Liver (tissue), 9 donors: ENCODE measurements around the gene ERGIC1. TPM values are rescaled to one million over a fixed set of nuclear protein-coding genes. Genes with fewer than 3 reads are reported as not detected.

ENCODE experiments used
- DNase-seq: peaks from one replicate; pipeline ENCODE4 v3.0.0-alpha.2; 2017; ENCODE audit warnings: low spot score
- H3K27ac ChIP-seq, 2 donors: one replicate each; pipeline ENCODE4 v1.7.0; 2013; ENCODE audit warnings: inconsistent platforms in 2 of 2, low read length in 2 of 2, control low read depth in 1 of 2, low read depth in 1 of 2, mild to moderate bottlenecking in 1 of 2
- H3K27me3 ChIP-seq, 4 donors: one replicate each; pipeline versions ENCODE4 v1.6.1 to v1.7.0; 2013; ENCODE audit warnings: low read length in 3 of 4, inconsistent platforms in 1 of 4, mild to moderate bottlenecking in 1 of 4, moderate library complexity in 1 of 4; ENCODE audit not compliant: control insufficient read depth in 4 of 4, insufficient read depth in 4 of 4
- H3K36me3 ChIP-seq, 4 donors: one replicate each; pipeline versions ENCODE4 v1.6.1 to v1.7.0; 2013; ENCODE audit warnings: low read length in 3 of 4, mild to moderate bottlenecking in 3 of 4, low read depth in 1 of 4, moderate library complexity in 1 of 4; ENCODE audit not compliant: control insufficient read depth in 4 of 4, insufficient read depth in 3 of 4
- H3K4me1 ChIP-seq, 4 donors: one replicate each; pipeline versions ENCODE4 v1.6.1 to v1.7.0; 2013; ENCODE audit warnings: low read length in 3 of 4, mild to moderate bottlenecking in 3 of 4, moderate library complexity in 1 of 4; ENCODE audit not compliant: control insufficient read depth in 4 of 4, insufficient read depth in 4 of 4
- H3K4me3 ChIP-seq, 3 donors: one replicate each; pipeline versions ENCODE4 v1.6.1 to v1.7.0; 2013; ENCODE audit warnings: low read length in 3 of 3, control low read depth in 1 of 3, low read depth in 1 of 3, mild to moderate bottlenecking in 1 of 3
- H3K9ac ChIP-seq, 2 donors: one replicate each; pipeline ENCODE4 v1.7.0; 2013; ENCODE audit warnings: low read length in 2 of 2, mild to moderate bottlenecking in 2 of 2, moderate library complexity in 2 of 2, control low read depth in 1 of 2, low read depth in 1 of 2
- H3K9me3 ChIP-seq, 4 donors: one replicate each; pipeline versions ENCODE4 v1.6.1 to v1.7.0; 2013; ENCODE audit warnings: low read length in 3 of 4; ENCODE audit not compliant: control insufficient read depth in 4 of 4
- GABPA ChIP-seq, 2 donors: IDR thresholded peaks in 1 of 2; conservative IDR thresholded peaks in 1 of 2; 2 replicates each; pipeline ENCODE4 v1.6.1; 2016; ENCODE audit warnings: antibody characterized with exemption in 2 of 2, mild to moderate bottlenecking in 1 of 2, moderate library complexity in 1 of 2
- HNF4A ChIP-seq, 2 donors: conservative IDR thresholded peaks; 2 replicates each; pipeline ENCODE4 v1.6.1; 2016; ENCODE audit warnings: antibody characterized with exemption in 2 of 2, mild to moderate bottlenecking in 2 of 2
- HNF4G ChIP-seq: IDR thresholded peaks from 2 replicates; pipeline ENCODE4 v1.6.1; 2016; ENCODE audit warnings: antibody characterized with exemption
- MAX ChIP-seq: IDR thresholded peaks from 2 replicates; pipeline ENCODE4 v1.6.1; 2016; ENCODE audit warnings: antibody characterized with exemption
- RAD21 ChIP-seq, 2 donors: IDR thresholded peaks; 2 replicates each; pipeline ENCODE4 v1.6.1; 2016; ENCODE audit warnings: antibody characterized with exemption in 2 of 2, mild to moderate bottlenecking in 2 of 2
- REST ChIP-seq: IDR thresholded peaks from 2 replicates; pipeline ENCODE4 v1.6.1; 2016; ENCODE audit warnings: antibody characterized with exemption, mild to moderate bottlenecking
- SP1 ChIP-seq: IDR thresholded peaks from 2 replicates; pipeline ENCODE4 v1.6.1; 2018; ENCODE audit warnings: antibody characterized with exemption, mild to moderate bottlenecking
- ZBTB33 ChIP-seq: IDR thresholded peaks from 2 replicates; pipeline ENCODE4 v1.6.1; 2016; ENCODE audit warnings: antibody characterized with exemption
- WGBS: extraction: QIAGEN DNeasy Blood & Tissue Kit; methylation state at CpG from one replicate; pipeline ENCODE4 v1.1.7; 2013; 5-methylcytosine and 5-hydroxymethylcytosine counted together
- polyA plus RNA-seq, 2 donors: library from polyadenylated mRNA; stranded (reverse) in 1 of 2; unstranded in 1 of 2; fragments of 200-250 nt in 1 of 2; fragments of >200 nt in 1 of 2; fragmentation: Nextera tagmentation in 1 of 2; extraction: Ambion mirVana in 1 of 2; gene quantifications; one replicate each; pipeline versions ENCODE4 v1.2.1 to v1.2.3, GENCODE V29; 2013 to 2015
- total RNA-seq, 2 donors: library from RNA; depleted of rRNA; stranded (reverse); fragments of >200 nt; gene quantifications; one replicate each; pipeline ENCODE4 v1.2.3, GENCODE V29; 2014
- donor health status: healthy.
- donor health status: healthy.
- donor health status: healthy.
- donor health status: healthy.
- donor health status: healthy.

Gene ERGIC1
- total and polyA plus RNA-seq, 4 donors: 45.4 to 155 (median 101) TPM

- Histone ChIP-seq H3K27ac (no peak overlapping the region), H3K36me3 (no peaks in the 10 kb centered on the region), H3K4me3 (no peak overlapping the region), H3K9ac (no peak overlapping the region), H3K4me1 (peaks cover 3 to 18% (median 10%) of the 10 kb centered on the region in 4 donors), H3K27me3 (no peaks in the 10 kb centered on the region), H3K9me3 (peaks cover 0 to 2% (median 0%) of the 10 kb centered on the region in 4 donors)
- TF ChIP-seq SP1 (no peak), ZBTB33 (no peak), RAD21 (IDR thresholded peaks at IDR 0.05) (no peak), HNF4A (conservative IDR thresholded peaks at IDR 0.05) (no peak), GABPA (IDR thresholded peaks at IDR 0.05 in 1 of 2, conservative IDR thresholded peaks at IDR 0.05 in 1 of 2) (no peak), REST (no peak), MAX (no peak)
- 98% methylated on average over 1 of the region's 1 CpG for WGBS
- DNase-seq: no peak
Measured at GRCh38 chr5:172830275-172830799, 3.7 kb upstream of the ERGIC1 start.

- peak overlapping the region in 1 of 2 donors; percentile 6 for H3K27ac ChIP-seq
- H3K4me3 ChIP-seq: no peak overlapping the region
- peaks cover 3 to 25% (median 13%) of the 10 kb centered on the region in 4 donors for H3K4me1 ChIP-seq
- H3K9me3 ChIP-seq: no peaks in the 10 kb centered on the region
- DNase-seq: no peak
- WGBS: 82% methylated on average over 14 of the region's 14 CpGs
- H3K9ac ChIP-seq: no peak overlapping the region
- H3K36me3 ChIP-seq: no peaks in the 10 kb centered on the region
- TF ChIP-seq REST: no peak
- TF ChIP-seq HNF4G: no peak
- no peaks in the 10 kb centered on the region for H3K27me3 ChIP-seq
Measured at GRCh38 chr5:172830876-172831662, 3.0 kb upstream of the ERGIC1 start.
